Renal pelvis (tissue), 12 donors: ENCODE measurements around the gene MVB12A. TPM values are rescaled to one million over a fixed set of nuclear protein-coding genes. Genes with fewer than 3 reads are reported as not detected.

ENCODE experiments used
- DNase-seq: peaks from one replicate; pipeline ENCODE4 v3.0.0-alpha.2; 2013
- long read RNA-seq, 16 experiments: transcript quantifications; one replicate each; lab custom pipeline, GENCODE V29; 2026
- polyA plus RNA-seq, 3 donors: library from polyadenylated mRNA; unstranded; fragments of 120-200 nt; gene quantifications; one replicate each; pipeline ENCODE4 v1.2.1, GENCODE V29; 2013; ENCODE audit not compliant: insufficient read length in 3 of 3

The MVB12A gene
- 10 to 100 TPM; 68.3 to 87.5 (median 73.0) TPM for polyA plus RNA-seq
- long read RNA-seq, donor 1, transcript MVB12A-201 (9 exons, 2,223 nt) = major isoform, 31 of 37 reads
- long read RNA-seq, donor 1, partial matches to known transcripts = 0 of 37 reads
- long read RNA-seq, donor 1, other reads (novel, unspliced or antisense) = 0 of 37 reads
- long read RNA-seq, donor 2, transcript MVB12A-201 (9 exons, 2,223 nt) = major isoform, 47 of 51 reads
- long read RNA-seq, donor 2, partial matches to known transcripts = 0 of 51 reads
- long read RNA-seq, donor 2, other reads (novel, unspliced or antisense) = 0 of 51 reads
- long read RNA-seq, donor 3, transcript MVB12A-201 (9 exons, 2,223 nt) = major isoform, 37 of 42 reads
- long read RNA-seq, donor 3, partial matches to known transcripts = 0 of 42 reads
- long read RNA-seq, donor 3, other reads (novel, unspliced or antisense) = 0 of 42 reads
- long read RNA-seq, donor 4, transcript MVB12A-201 (9 exons, 2,223 nt) = major isoform, 43 of 56 reads
- long read RNA-seq, donor 4, partial matches to known transcripts = 6 of 56 reads
- long read RNA-seq, donor 4, other reads (novel, unspliced or antisense) = 0 of 56 reads
- long read RNA-seq, donor 5, transcript MVB12A-201 (9 exons, 2,223 nt) = major isoform, 20 of 22 reads
- long read RNA-seq, donor 5, partial matches to known transcripts = 0 of 22 reads
- long read RNA-seq, donor 5, other reads (novel, unspliced or antisense) = 0 of 22 reads
- long read RNA-seq, donor 6, transcript MVB12A-201 (9 exons, 2,223 nt) = major isoform, 22 of 360 reads
- long read RNA-seq, donor 6, partial matches to known transcripts = 313 of 360 reads
- long read RNA-seq, donor 6, other reads (novel, unspliced or antisense) = 21 of 360 reads
- long read RNA-seq, donor 7, transcript MVB12A-201 (9 exons, 2,223 nt) = major isoform, 40 of 59 reads
- long read RNA-seq, donor 7, partial matches to known transcripts = 11 of 59 reads
- long read RNA-seq, donor 7, other reads (novel, unspliced or antisense) = 0 of 59 reads
- long read RNA-seq, donor 8, transcript MVB12A-201 (9 exons, 2,223 nt) = major isoform, 11 of 17 reads
- long read RNA-seq, donor 8, partial matches to known transcripts = 0 of 17 reads
- long read RNA-seq, donor 8, other reads (novel, unspliced or antisense) = 0 of 17 reads
- long read RNA-seq, donor 9, transcript MVB12A-201 (9 exons, 2,223 nt) = major isoform, 37 of 52 reads
- long read RNA-seq, donor 9, partial matches to known transcripts = 10 of 52 reads
- long read RNA-seq, donor 9, other reads (novel, unspliced or antisense) = 0 of 52 reads
- long read RNA-seq, donor 10, transcript MVB12A-201 (9 exons, 2,223 nt) = major isoform, 38 of 52 reads
- long read RNA-seq, donor 10, partial matches to known transcripts = 8 of 52 reads
- long read RNA-seq, donor 10, other reads (novel, unspliced or antisense) = 0 of 52 reads
- long read RNA-seq, donor 11, transcript MVB12A-201 (9 exons, 2,223 nt) = major isoform, 23 of 26 reads
- long read RNA-seq, donor 11, partial matches to known transcripts = 0 of 26 reads
- long read RNA-seq, donor 11, other reads (novel, unspliced or antisense) = 0 of 26 reads
- long read RNA-seq, donor 12, transcript MVB12A-201 (9 exons, 2,223 nt) = major isoform, 40 of 48 reads
- long read RNA-seq, donor 12, partial matches to known transcripts = 0 of 48 reads
- long read RNA-seq, donor 12, other reads (novel, unspliced or antisense) = 0 of 48 reads
- long read RNA-seq, donor 13, transcript MVB12A-201 (9 exons, 2,223 nt) = major isoform, 22 of 35 reads
- long read RNA-seq, donor 13, partial matches to known transcripts = 11 of 35 reads
- long read RNA-seq, donor 13, other reads (novel, unspliced or antisense) = 0 of 35 reads
- long read RNA-seq, donor 14 = 0 reads
- long read RNA-seq, donor 15 = 0 reads
- long read RNA-seq, donor 16, transcript MVB12A-201 (9 exons, 2,223 nt) = major isoform, 36 of 51 reads
- long read RNA-seq, donor 16, partial matches to known transcripts = 10 of 51 reads
- long read RNA-seq, donor 16, other reads (novel, unspliced or antisense) = 0 of 51 reads

DNA sequence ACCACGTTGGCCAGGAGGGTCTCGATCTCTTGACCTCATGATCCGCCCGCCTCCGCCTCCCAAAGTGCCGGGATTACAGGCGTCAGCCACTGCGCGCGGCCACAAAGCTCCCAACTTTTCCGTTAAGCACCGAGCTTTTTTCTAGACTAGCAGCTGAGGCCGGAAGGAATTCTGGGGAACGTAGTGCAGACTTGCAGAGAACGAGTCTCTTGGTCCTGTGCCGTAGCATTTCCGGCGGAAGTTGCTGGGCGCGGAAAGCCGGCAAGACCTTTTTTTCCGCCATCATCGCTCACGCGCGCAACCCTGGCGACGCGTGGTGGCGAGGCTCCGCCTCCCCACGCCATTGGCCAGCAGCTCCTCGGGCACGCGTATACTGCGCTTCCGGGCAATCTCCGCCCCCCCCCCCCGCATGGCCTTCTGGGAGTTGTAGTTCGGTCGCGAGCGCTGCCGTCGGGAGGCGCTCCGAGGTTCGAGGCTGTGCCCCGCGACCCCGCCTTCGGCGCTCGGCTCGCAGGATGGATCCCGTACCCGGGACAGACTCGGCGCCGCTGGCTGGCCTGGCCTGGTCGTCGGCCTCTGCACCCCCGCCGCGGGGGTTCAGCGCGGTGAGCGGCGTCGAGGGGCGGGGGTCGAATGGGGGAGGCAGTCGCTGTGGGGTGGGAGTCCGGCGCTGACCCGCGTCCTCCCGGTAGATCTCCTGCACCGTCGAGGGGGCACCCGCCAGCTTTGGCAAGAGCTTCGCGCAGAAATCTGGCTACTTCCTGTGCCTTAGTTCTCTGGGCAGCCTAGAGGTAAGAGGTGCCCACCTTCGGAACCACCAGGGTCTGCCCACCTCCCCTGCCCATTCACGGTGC, at the start of gene MVB12A:
Gene MVB12A, plus strand, starts transcription at position 427 of the 854 bp plus-strand sequence. Its CDS starts 89 bp downstream, at position 516.
- DNase-seq = peak; percentile 99

DNA sequence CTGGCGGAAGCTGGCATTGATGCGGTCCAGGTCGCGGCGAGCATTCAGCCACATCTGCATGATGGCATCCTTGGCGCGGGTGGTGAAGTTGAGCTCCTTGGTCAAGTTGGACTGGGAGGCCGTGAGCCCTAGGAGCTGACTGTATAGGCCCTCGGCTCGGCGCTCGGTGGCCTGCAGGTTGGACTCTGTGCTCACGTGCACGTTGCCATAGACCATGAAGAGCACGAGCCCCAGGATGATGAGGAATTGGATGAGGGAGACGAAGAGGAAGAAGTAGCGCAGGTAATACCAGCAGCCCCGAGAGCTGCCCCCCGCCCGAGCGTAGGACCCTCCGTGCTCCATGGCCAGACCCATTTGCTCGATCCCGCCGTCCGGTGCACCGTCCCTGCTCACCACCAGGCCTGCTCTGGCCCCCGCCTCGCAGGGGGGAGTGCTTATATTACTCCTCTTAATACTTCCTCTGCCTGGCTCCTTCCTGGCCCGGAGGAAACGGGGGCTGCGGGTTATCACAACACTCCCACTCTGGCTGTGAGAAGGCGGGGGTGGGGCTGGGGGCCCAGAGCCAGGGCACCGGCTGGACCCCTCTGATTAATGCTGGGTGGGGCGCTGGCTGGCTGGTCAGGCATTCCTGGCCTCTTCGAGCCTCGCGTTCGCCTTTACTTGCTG, 42.8 kb upstream of the MVB12A start, which contains the start of gene PLVAP:
Gene PLVAP, minus strand, starts transcription at position 408 of the 666 bp plus-strand sequence. Its CDS starts 54 bp downstream, at position 354.
- no peak for DNase-seq

DNA sequence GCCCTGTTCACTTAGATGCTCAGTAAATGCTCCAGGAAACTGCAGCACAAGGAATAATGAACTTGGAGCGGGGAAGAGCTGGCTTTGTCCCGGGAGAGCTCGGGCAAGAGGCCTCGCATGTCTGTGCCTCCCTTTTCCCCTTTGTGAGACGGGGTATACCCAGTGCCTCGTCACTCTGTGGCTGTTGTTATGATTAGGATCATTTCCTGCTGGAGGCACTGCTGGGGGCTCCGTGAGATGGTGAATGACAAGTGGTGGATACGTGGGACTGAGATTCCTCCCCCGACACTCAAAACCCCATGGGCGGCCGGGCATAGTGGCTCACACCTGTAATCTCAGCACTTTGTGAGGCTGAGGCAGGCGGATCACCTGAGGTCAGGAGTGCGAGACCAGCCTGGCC, 41.6 kb upstream of the MVB12A start:
- DNase-seq = no peak

DNA sequence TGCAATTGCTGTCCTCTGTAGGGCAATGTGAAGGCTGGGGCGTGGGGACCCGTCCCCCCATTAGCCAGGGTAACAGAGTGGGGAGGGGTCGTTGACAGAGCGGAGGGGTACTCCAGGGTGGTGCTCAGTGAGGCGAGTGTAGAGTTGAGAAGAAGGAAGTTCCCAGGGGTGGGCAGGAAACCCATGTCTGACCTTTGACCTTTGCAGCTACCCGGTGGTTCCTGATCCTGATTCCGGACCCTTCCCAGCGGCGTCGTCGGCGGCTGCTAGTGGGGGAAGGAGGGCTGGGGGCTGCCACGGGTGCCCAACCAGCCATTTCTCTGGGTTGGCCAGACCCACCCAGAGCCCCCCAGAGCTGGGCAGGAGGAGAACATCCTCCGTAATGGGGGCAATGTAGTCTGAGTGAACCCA, 40.6 kb upstream of the MVB12A start:
- DNase-seq = peak; percentile 79

DNA sequence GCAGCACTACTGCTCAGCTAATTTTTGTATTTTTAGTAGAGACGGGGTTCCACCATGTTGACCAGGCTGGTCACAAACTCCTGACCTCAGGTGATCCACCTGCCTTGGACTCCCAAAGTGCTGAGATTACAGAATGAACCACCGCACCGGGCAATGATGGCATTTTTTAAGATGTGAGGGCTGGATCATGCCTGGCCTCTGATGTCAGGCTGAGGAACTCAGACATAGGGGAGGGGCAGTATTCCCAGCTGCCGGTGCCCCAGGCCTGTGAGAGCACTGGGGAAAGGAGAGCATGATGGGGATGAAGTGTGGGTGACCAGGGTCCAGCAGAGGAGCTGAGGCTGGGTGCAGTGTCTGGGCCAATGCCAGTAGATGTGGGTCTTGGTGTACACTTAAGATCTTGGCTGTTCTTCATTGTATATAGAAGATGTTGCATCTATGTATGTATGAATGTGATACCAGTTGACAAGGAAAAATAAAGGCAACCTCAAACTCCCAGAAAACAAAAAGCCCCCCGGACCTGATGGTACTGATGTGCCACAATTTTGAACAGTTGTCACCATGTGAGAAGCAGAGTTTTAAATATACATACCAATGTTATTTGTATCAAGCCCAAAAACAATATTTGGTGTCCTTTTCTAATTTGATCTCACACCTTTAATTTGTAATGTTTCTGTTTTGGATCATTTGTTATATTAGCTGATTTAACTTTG, 39.3 kb upstream of the MVB12A start:
- DNase-seq = no peak

DNA sequence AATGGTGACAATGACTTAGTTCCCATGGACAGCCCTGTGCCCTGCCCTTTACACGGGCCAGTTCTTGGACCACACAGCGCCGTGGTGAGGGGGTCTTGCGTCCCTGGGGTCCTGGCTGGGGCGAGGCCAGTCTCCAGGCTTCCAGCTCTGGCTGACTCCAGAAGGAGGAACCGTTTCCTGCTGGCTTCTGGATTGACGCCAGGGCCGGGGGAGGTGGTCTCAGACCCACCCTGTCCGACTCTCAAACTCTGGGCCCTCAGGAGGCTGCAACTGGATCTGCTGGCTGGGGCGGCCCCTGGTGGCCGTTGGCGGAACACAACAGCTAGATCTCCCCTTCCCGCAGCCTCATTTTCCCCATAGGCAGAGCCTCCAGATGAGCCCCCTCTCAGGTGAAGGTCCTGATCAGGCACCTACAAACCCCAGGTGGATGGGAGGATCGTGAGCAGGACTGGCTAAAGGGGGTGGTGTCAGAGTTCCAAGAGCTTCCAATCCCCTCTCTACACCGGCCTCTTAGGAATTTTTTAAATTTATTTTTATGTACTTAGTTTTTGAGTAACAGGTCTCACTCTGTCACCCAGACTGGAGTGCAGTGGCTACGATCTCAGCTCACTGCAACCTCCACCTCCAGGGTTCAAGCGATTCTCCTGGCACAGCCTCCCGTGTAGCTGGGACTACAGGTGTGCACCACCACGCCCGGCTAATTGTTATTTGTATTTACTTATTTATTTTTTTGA, 33.8 kb upstream of the MVB12A start:
- DNase-seq = peak; percentile 71

DNA sequence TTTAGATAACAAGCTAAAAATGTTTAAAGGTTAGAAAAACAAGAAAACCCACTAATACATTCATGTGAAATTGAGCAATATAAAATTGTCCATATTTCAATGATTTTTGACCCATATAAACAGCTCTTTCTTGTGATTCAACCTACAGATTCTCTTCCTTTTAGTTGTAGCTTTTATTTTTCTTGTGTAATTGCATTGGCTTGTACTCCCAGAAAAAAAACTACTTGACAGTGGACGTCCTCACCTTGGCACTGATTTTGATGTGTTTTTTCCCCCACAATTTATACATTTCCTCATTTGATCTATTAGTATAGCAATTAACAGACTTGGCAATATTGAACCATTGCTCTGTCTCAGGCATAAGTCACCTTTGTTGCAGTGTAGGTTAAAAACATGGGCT, 30.6 kb upstream of the MVB12A start:
- DNase-seq = no peak

DNA sequence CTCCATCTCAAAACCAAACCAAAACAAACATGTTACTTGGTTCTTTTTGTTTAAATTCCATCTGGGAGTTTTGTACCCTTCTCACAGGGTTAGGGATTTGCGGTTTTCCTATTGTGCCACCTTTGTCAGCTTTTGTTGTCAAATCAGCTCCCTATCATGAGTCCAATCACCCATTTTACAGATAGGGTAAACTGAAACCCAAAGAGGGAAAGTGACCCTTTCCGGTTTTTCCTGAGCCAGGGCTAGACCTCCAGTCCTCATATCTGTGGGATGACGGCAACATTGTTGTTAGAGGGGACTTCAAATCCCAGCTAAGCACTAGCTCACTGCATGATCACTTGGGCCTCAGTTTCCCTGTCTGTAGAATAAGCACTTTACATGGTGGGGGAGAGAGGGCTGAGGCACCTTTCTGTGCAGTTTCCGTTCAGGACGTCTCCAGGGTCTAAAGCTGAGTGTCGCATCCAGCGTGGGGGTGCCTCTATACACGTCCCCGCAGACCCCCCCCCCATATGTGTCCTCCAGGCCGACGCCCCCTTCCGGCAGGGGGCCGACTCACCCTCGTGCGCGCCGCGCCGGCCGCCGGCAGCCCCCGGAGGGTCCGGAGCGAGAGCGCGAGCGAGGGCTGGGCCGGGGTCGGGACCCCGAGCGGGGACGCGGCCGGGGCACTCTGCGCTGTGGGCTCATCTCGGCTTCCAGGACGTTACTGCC, 29.7 kb upstream of the MVB12A start:
- no peak for DNase-seq

DNA sequence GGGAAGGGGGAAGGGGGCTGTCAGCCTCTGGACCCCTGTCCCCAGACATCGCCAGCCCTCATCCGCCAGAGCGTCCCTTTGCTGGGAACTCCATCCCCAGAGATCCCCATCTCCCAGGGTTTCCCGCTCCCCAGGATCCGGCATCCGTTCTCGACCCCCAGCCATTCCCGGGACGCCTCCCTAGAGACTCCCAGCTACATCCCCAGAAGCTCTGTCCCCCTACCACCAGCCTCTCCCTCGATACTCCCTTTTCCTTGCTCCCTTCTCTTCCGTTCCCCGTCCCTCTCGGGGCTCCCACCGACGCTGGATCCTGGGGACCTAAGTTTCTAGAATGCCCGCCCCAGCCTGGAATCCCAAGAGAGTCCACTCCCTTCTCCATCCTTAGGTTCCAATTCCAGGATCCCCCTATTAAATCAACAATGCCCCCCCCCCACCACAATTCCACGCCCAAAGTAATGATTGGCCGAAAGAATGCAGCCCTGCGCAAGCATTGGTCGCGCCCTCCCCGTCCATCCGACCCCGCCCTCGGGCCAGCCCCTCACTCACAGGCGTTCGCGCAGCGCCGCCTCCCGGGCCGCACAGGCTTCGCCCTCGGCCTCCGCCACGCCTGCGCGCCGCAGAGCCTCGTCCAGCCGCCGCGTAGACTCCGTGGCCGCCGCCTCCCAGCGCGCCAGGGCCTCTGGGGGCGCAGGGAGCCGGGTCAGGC, 29.0 kb upstream of the MVB12A start:
- DNase-seq = peak; percentile 96

DNA sequence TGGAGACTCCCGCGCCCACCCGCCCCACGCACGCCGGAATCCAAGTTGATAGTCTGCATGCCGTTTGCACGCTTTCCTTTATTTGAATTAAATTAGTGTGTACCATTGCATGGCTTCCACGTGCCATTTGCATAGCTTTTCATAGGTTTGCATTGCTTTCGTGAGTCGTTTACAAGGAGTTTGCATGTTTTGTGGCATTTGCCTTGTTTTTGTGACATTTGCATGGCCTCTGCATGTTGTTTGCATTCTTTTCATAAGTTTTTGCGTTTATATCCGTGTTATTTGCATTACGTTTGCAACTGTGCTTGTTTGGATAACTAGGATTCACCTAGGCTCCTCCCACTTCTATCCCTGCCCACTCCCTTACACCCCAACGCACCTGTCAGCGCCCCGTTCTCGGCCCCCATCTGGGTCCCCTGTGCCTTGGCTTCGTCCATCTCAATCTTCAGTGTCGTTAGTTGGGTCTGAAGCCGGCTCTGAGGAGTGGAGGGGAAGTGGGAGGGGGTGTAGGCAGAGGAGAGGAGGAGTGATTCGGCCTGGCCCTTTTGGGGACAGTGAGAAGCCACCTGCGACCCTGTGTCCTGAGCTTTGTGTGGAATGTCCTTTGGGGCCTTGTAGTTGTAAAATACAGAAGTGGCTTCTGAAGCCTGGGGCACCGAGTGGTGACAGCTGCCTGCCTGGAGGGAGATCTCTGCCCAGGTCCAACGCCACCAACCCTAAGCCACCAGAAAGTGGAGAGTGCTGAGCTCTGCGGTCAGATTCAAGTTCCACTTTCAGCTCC, 28.3 kb upstream of the MVB12A start:
- DNase-seq = no peak

DNA sequence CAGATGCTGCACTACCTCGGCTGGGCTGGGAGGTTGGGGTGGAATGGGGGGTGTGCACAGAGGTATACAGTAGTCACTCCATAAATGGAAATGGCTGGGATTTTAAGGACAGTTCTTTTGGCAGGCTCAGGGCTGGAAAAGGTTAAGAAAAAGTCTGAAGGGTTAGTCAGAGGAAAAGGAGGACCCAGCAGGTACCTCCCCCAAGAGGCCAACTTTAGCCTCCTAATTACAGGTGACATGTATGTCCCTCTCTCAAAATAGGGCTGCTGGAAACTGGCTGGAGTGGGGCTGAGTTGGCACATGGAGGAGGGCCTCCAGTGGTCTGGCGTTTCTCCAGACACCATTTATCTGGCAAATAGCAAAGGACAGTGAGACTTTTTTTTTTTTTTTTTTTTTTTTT, 26.8 kb upstream of the MVB12A start:
- no peak for DNase-seq

DNA sequence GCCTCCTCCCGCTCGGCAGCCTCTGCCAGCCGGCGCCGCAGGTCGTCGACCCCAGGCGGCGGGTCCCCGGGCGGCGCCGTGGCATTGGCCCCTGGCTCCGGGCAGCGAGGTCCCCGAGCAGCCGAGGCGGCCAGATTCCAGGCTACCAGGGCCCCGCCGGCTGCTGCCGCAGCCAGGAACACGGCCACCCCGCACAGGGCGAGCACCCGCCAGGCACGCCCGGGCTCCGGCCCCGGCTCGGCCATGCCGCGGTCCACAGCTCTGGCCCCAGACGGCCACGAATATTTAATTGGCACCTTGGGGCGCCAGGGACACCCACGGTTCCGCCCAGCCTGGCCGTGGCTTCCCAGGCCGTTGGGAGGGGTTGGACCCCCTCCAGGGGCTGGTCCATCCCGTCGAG, 25.9 kb upstream of the MVB12A start, which contains the start of gene CCDC194:
Gene CCDC194, minus strand, starts transcription at position 283 of the 400 bp plus-strand sequence. Its CDS starts 38 bp downstream, at position 245.
- no peak for DNase-seq

DNA sequence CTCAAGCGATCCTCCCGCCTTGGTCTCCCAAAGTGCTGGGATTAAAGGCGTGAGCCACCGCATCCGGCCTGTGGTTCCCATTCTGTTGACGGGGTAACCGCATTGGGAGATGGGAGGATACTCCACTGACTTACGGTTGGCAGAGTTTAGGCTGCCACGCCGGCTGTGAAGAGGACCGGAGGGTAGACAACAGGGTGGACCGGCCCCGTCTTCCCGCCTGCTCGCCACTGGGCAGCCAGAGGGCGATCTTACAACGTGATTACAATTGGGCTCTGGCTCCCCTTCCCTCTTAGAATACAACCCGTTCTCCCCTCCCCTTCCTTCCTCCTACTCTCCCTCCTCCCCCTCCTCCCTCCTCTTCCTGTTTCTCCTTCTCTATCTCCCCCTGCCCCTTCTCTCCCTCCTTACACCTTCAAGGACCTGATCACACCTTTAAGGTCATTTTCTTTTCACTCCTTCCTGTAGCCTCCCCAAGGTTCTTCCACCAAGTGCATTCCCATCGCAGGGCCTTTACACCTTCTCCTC, 24.9 kb upstream of the MVB12A start:
- DNase-seq = no peak

DNA sequence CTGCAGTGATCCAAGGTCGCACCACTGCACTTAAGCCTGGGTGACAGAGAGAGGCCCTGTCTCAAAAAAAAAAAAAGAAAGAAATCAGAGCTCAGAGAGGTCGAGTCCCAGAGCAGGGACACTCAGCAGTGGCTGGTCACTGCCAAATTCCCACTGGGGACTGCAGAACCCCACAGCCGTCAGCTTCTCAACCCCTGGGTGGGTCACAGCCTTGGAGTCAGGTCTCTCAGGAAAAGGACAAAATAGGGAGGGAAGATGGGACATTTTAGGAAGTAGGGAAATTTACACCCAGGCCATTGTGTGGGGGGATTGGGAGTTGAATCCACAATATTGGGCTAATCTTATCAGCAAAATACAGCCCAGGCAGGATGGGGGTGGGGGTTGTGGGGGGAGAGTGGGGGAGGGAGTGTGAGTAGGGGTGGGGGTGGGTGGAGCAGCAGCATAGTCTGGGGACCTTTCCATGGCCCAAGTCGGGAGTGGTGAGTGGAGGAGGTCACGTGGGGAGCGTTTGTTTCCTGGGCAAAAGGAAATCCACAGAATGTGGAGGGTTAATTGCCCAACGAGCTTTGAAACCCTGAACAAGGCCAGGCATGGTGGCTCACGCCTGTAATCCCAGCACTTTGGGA, 20.8 kb upstream of the MVB12A start:
- no peak for DNase-seq
